Coronary artery (tissue), 2 donors: Measurements from ENCODE around the gene COPB1.

ENCODE experiments used
- DNase-seq: peaks from one replicate; pipeline ENCODE4 v3.0.0-alpha.2; 2017; ENCODE audit warnings: low spot score
- H3K27ac ChIP-seq, 2 donors: fragments of 200-600 bp; sonication (generic); one replicate each; pipeline ENCODE4 v1.5.1; 2016 to 2019
- H3K4me3 ChIP-seq: fragments of 200-600 bp; sonication (generic); 2 replicates; pipeline ENCODE4 v1.5.1; 2016; ENCODE audit warnings: mild to moderate bottlenecking, moderate library complexity
- CTCF ChIP-seq: fragments of 200-600 bp; sonication (generic); IDR thresholded peaks from one replicate; pipeline ENCODE4 v1.5.1; 2019; ENCODE audit warnings: antibody characterized with exemption

The COPB1 gene

GRCh38 chr11:14529321-14529720, 29.7 kb upstream of the COPB1 start:
- Histone ChIP-seq H3K4me3 (no peak overlapping the region), H3K27ac (no peak overlapping the region)
- no peak for DNase-seq
- no peak for TF ChIP-seq CTCF

- TF ChIP-seq CTCF: no peak
- Histone ChIP-seq H3K27ac (no peak overlapping the region), H3K4me3 (no peak overlapping the region)
- DNase-seq: no peak
Observed at GRCh38 chr11:14522801-14523200, 23.2 kb upstream of the COPB1 start.

GRCh38 chr11:14522245-14522644, 22.6 kb upstream of the COPB1 start:
- Histone ChIP-seq H3K4me3 (no peak overlapping the region), H3K27ac (no peak overlapping the region)
- no peak for DNase-seq
- no peak for TF ChIP-seq CTCF

GRCh38 chr11:14520747-14521151, 21.1 kb upstream of the COPB1 start:
- peak overlapping the region; percentile 79 for H3K4me3 ChIP-seq
- DNase-seq: no peak
- TF ChIP-seq CTCF: no peak
- peak overlapping the region; percentile 44 to 92 for H3K27ac ChIP-seq

GRCh38 chr11:14519917-14520746, 20.5 kb upstream of the COPB1 start, which contains the start of gene PSMA1:
Gene PSMA1 (minus strand): TSS chr11:14520386. CDS start chr11:14520299, 87 bp downstream.
- peak; percentile 33 for TF ChIP-seq CTCF
- DNase-seq: peak; percentile 96
- peak within 1 kb of the TSS; percentile 79 for H3K4me3 ChIP-seq
- H3K27ac ChIP-seq: peak within 1 kb of the TSS; percentile 81 to 92

GRCh38 chr11:14519597-14519916, 19.9 kb upstream of the COPB1 start:
- TF ChIP-seq CTCF: no peak
- DNase-seq: no peak
- H3K27ac ChIP-seq: peak overlapping the region; percentile 81 to 92
- peak overlapping the region; percentile 79 for H3K4me3 ChIP-seq

- no peak for TF ChIP-seq CTCF
- peak overlapping the region in 1 of 2 donors; percentile 81 for H3K27ac ChIP-seq
- peak overlapping the region; percentile 79 for H3K4me3 ChIP-seq
- no peak for DNase-seq
Observed at GRCh38 chr11:14518820-14519219, 19.2 kb upstream of the COPB1 start.
